Measurements from ENCODE around the gene NUP98. TPM values are rescaled to one million over a fixed set of nuclear protein-coding genes. Genes with fewer than 3 reads are reported as not detected.

NUP98 gene
- total RNA-seq, 2 experiments from 2014 or later = 161 to 186 TPM

DNA sequence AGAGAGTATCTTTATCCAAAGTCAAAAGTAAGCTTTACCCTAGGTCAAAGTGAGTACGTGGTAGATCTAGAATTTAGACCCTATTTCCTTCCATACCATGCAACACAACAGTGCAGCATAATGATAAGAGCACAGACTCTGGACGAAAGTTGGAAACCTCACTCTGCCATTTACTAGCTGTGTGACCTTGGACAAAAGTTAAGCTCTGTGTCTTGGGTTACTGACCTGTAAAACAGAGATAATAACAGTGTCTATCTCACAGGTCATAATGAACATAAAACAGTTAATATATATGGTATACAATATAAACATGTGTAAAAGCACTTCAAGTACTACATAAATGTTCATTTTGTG, 112.6 kb downstream of the NUP98 start:
- Histone ChIP-seq H3K4me3 (ENCODE audit: low read length) (no peak overlapping the region), H3K9me3 (ENCODE audit: control insufficient read depth in 1 of 2, insufficient read depth in 1 of 2, low read length in 2 of 2) (no peaks in the 10 kb centered on the region), H3K36me3 (ENCODE audit: insufficient read depth, low read length) (peaks cover 91% of the 10 kb centered on the region), H3K4me1 (ENCODE audit: insufficient read depth, low read length) (peaks cover 3% of the 10 kb centered on the region), H3K27ac (ENCODE audit: low read depth in 1 of 2, low read length in 2 of 2) (no peak overlapping the region), H3K27me3 (ENCODE audit: control insufficient read depth in 1 of 2, insufficient read depth in 2 of 2, low read length in 2 of 2) (no peaks in the 10 kb centered on the region)
- no peak for TF ChIP-seq CTCF (IDR thresholded peaks at IDR 0.05)
- H3K27me3 Mint-ChIP-seq = no peaks in the 10 kb centered on the region
- H3K36me3 Mint-ChIP-seq (ENCODE audit: low read depth) = peaks cover 89% of the 10 kb centered on the region
- no peak overlapping the region for H3K27ac Mint-ChIP-seq
- intact Hi-C loops (cut with DNase I, micrococcal nuclease) = no loop called here
- no peak for ATAC-seq (ENCODE audit: poor library complexity)
- ChIA-PET CTCF (no interaction called here), POLR2A (no interaction called here)
- H3K4me3 Mint-ChIP-seq = no peak overlapping the region
- no peak for DNase-seq
- no peaks in the 10 kb centered on the region for H3K9me3 Mint-ChIP-seq
- no peaks in the 10 kb centered on the region for H3K4me1 Mint-ChIP-seq (ENCODE audit: low read depth)

DNA sequence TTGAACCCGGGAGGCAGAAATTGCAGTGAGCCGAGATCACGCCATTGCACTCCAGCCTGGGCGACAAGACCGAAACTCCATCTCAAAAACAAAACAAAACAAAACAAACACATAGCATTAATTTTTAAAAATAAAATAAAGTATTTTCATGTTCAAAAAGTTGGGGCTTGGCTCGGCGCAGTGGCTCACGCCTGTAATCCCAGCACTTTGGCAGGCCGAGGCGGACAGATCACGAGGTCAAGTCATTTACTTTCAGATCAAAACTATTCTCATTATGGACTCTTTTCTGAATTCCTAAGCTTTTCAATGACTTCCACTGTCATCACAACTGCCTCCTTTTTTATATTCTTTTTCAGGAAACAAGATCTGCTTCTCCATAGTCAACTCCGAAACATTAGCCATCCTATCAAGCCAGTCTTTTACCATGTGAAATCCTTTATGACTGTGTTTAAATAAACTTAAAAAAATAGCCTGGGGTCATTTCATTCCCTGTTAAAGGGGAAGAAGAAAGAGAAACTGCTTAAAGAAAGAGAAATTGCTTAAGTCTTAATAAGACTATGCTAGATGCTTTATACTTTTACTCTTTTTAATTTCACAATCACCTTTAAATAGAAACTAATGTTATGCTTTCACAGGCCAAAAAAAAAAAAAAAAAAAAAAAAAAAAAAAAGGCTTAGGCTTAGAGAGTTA, 113.1 kb downstream of the NUP98 start:
- Histone ChIP-seq H3K9me3 (ENCODE audit: control insufficient read depth in 1 of 2, insufficient read depth in 1 of 2, low read length in 2 of 2) (no peaks in the 10 kb centered on the region), H3K27me3 (ENCODE audit: control insufficient read depth in 1 of 2, insufficient read depth in 2 of 2, low read length in 2 of 2) (no peaks in the 10 kb centered on the region), H3K4me3 (ENCODE audit: low read length) (no peak overlapping the region), H3K36me3 (ENCODE audit: insufficient read depth, low read length) (peaks cover 91% of the 10 kb centered on the region), H3K27ac (ENCODE audit: low read depth in 1 of 2, low read length in 2 of 2) (no peak overlapping the region), H3K4me1 (ENCODE audit: insufficient read depth, low read length) (peaks cover 3% of the 10 kb centered on the region)
- Mint-ChIP-seq H3K27me3 (no peaks in the 10 kb centered on the region), H3K4me3 (no peak overlapping the region), H3K36me3 (ENCODE audit: low read depth) (peaks cover 92% of the 10 kb centered on the region), H3K27ac (no peak overlapping the region), H3K4me1 (ENCODE audit: low read depth) (no peaks in the 10 kb centered on the region), H3K9me3 (no peaks in the 10 kb centered on the region)
- intact Hi-C loops (cut with DNase I, micrococcal nuclease) = no loop called here
- CTCF ChIA-PET = no interaction called here
- POLR2A ChIA-PET = no interaction called here
- TF ChIP-seq CTCF (IDR thresholded peaks at IDR 0.05) = no peak
- no peak for ATAC-seq (ENCODE audit: poor library complexity)
- no peak for DNase-seq

- no peaks in the 10 kb centered on the region for H3K27me3 Mint-ChIP-seq
- intact Hi-C loops (cut with DNase I, micrococcal nuclease) = no loop called here
- ATAC-seq (ENCODE audit: poor library complexity) = no peak
Observed at GRCh38 chr11:3683039-3683438, 114.3 kb downstream of the NUP98 start.

More at GRCh38 chr11:3683039-3683438, 114.3 kb downstream of the NUP98 start:
- H3K36me3 ChIP-seq (ENCODE audit: insufficient read depth, low read length) = peaks cover 96% of the 10 kb centered on the region
- ChIA-PET POLR2A (no interaction called here), CTCF (no interaction called here)
- no peak overlapping the region for H3K27ac ChIP-seq (ENCODE audit: low read depth in 1 of 2, low read length in 2 of 2)
- H3K27ac Mint-ChIP-seq = no peak overlapping the region
- DNase-seq = no peak
- no peaks in the 10 kb centered on the region for H3K9me3 Mint-ChIP-seq
- peaks cover 3% of the 10 kb centered on the region for H3K4me1 ChIP-seq (ENCODE audit: insufficient read depth, low read length)
- no peak for TF ChIP-seq CTCF (IDR thresholded peaks at IDR 0.05)
- peaks cover 97% of the 10 kb centered on the region for H3K36me3 Mint-ChIP-seq (ENCODE audit: low read depth)
- H3K9me3 ChIP-seq (ENCODE audit: control insufficient read depth in 1 of 2, insufficient read depth in 1 of 2, low read length in 2 of 2) = no peaks in the 10 kb centered on the region
- no peaks in the 10 kb centered on the region for H3K4me1 Mint-ChIP-seq (ENCODE audit: low read depth)
- no peak overlapping the region for H3K4me3 Mint-ChIP-seq
- no peak overlapping the region for H3K4me3 ChIP-seq (ENCODE audit: low read length)
- H3K27me3 ChIP-seq (ENCODE audit: control insufficient read depth in 1 of 2, insufficient read depth in 2 of 2, low read length in 2 of 2) = no peaks in the 10 kb centered on the region

All from CD4-positive, alpha-beta T cell (primary cell).